ENCODE results near the gene TTC28.

DNA sequence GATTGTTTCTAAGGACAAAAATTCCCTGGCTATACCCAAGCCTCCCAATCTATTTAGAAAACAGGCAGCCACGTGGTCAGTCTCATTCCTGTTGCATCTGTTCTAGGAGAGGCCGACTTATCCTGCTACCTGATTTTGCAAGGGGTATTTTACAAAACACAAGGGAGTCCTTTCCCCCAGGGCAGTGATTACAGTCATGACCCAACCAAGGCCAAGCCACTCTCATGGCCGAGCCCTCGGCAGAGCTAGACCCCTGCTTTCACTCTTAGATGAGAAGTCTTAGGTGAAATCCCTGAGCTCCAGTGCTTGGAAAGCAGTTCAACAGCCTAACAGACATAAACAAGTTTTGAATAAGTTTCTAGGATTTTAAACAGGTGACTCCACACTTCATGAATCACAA lies 671.6 kb downstream of the TTC28 start:
- TF ChIP-seq, protein P1, sequence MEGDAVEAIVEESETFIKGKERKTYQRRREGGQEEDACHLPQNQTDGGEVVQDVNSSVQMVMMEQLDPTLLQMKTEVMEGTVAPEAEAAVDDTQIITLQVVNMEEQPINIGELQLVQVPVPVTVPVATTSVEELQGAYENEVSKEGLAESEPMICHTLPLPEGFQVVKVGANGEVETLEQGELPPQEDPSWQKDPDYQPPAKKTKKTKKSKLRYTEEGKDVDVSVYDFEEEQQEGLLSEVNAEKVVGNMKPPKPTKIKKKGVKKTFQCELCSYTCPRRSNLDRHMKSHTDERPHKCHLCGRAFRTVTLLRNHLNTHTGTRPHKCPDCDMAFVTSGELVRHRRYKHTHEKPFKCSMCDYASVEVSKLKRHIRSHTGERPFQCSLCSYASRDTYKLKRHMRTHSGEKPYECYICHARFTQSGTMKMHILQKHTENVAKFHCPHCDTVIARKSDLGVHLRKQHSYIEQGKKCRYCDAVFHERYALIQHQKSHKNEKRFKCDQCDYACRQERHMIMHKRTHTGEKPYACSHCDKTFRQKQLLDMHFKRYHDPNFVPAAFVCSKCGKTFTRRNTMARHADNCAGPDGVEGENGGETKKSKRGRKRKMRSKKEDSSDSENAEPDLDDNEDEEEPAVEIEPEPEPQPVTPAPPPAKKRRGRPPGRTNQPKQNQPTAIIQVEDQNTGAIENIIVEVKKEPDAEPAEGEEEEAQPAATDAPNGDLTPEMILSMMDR (conservative IDR thresholded peaks at IDR 0.05; ENCODE audit: low read length) = no peak
- TF ChIP-seq EZH2phosphoT487 (IDR thresholded peaks at IDR 0.05; ENCODE audit: borderline replicate concordance) = no peak

Measured in Loucy (cell line).